ENCODE results near the gene NLK.
"Not testable (repeated sequence)": the region's sequence is repeated elsewhere in the genome, so short reads cannot be mapped to it uniquely, and the experiment has no call there.

The NLK gene

GRCh38 chr17:28076144-28076543 lies 33.7 kb downstream of the NLK start:
- DNase-seq (ENCODE audit: low read depth): no peak
- in situ Hi-C loops (cut with HindIII; ENCODE audit: low sequenced_read_pairs): loop anchor here (5.0 kb wide), 1 partner anchor 101 kb away; no protein-coding TSS in a partner anchor
- no peak overlapping the region for H3K4me3 ChIP-seq (ENCODE audit: low read depth, low read length)
- no peak for TF ChIP-seq CTCF (IDR thresholded peaks at IDR 0.05; ENCODE audit: low read depth, low read length, missing control alignments)

- not testable (repeated sequence) for DNase-seq (ENCODE audit: low read depth); H3K4me3 ChIP-seq (ENCODE audit: low read depth, low read length)
- in situ Hi-C loops (cut with HindIII; ENCODE audit: low sequenced_read_pairs): loop anchor here (5.0 kb wide), 1 partner anchor 100 kb away; no protein-coding TSS in a partner anchor
Measured at GRCh38 chr17:28077140-28077539, 34.7 kb downstream of the NLK start.

GRCh38 chr17:28078341-28079229 lies 36.1 kb downstream of the NLK start:
- no peak overlapping the region for H3K4me3 ChIP-seq (ENCODE audit: low read depth, low read length)
- no peak for DNase-seq (ENCODE audit: low read depth)
- no peak for TF ChIP-seq CTCF (IDR thresholded peaks at IDR 0.05; ENCODE audit: low read depth, low read length, missing control alignments)
- in situ Hi-C loops (cut with HindIII; ENCODE audit: low sequenced_read_pairs): loop anchor here (5.0 kb wide), 1 partner anchor 99 kb away; no protein-coding TSS in a partner anchor

GRCh38 chr17:28081467-28081866 lies 39.0 kb downstream of the NLK start:
- in situ Hi-C loops (cut with HindIII; ENCODE audit: low sequenced_read_pairs): no loop called here
- DNase-seq (ENCODE audit: low read depth): no peak
- TF ChIP-seq CTCF (IDR thresholded peaks at IDR 0.05; ENCODE audit: low read depth, low read length, missing control alignments): no peak
- H3K4me3 ChIP-seq (ENCODE audit: low read depth, low read length): no peak overlapping the region

- no peak for DNase-seq (ENCODE audit: low read depth)
- no peak for TF ChIP-seq CTCF (IDR thresholded peaks at IDR 0.05; ENCODE audit: low read depth, low read length, missing control alignments)
- in situ Hi-C loops (cut with HindIII; ENCODE audit: low sequenced_read_pairs): no loop called here
- H3K4me3 ChIP-seq (ENCODE audit: low read depth, low read length): no peak overlapping the region
Measured at GRCh38 chr17:28085766-28086165, 43.3 kb downstream of the NLK start.

- DNase-seq (ENCODE audit: low read depth): no peak
- in situ Hi-C loops (cut with HindIII; ENCODE audit: low sequenced_read_pairs): no loop called here
- no peak overlapping the region for H3K4me3 ChIP-seq (ENCODE audit: low read depth, low read length)
- no peak for TF ChIP-seq CTCF (IDR thresholded peaks at IDR 0.05; ENCODE audit: low read depth, low read length, missing control alignments)
Measured at GRCh38 chr17:28086519-28086918, 44.0 kb downstream of the NLK start.

GRCh38 chr17:28087743-28088142 lies 45.3 kb downstream of the NLK start:
- in situ Hi-C loops (cut with HindIII; ENCODE audit: low sequenced_read_pairs): no loop called here
- no peak for DNase-seq (ENCODE audit: low read depth)
- TF ChIP-seq CTCF (IDR thresholded peaks at IDR 0.05; ENCODE audit: low read depth, low read length, missing control alignments): no peak
- no peak overlapping the region for H3K4me3 ChIP-seq (ENCODE audit: low read depth, low read length)
